ENCODE data around the gene OSBPL10.
"Not testable (repeated sequence)": the region's sequence is repeated elsewhere in the genome, so short reads cannot be mapped to it uniquely, and the experiment has no call there.

OSBPL10 gene

GRCh38 chr3:31992995-31993394 lies 11.9 kb upstream of the OSBPL10 start:
- not testable (repeated sequence) for DNase-seq

DNA sequence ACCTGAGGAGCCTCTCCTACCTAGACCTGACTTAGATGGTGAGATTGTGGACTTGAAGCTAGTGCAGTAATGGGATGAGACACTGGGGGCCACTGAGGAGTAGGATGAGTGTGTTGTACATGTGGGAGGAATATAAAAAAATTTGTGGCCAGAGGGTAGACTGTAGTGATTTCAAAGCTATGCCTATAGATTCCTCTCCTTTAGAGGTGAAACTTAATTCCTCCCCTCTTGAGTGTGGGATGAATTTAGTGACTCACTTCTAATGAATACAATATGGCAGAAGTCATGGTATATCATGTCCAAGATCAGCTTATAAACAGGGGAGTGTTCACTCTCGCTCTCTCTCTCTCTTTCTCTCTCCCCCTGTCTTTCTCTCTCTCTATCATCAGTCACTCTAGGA lies 7.2 kb upstream of the OSBPL10 start:
- no peak for DNase-seq

- no peak for DNase-seq
These were observed 4.8 kb upstream of the OSBPL10 start for GRCh38 chr3:31985831-31986230.

DNA sequence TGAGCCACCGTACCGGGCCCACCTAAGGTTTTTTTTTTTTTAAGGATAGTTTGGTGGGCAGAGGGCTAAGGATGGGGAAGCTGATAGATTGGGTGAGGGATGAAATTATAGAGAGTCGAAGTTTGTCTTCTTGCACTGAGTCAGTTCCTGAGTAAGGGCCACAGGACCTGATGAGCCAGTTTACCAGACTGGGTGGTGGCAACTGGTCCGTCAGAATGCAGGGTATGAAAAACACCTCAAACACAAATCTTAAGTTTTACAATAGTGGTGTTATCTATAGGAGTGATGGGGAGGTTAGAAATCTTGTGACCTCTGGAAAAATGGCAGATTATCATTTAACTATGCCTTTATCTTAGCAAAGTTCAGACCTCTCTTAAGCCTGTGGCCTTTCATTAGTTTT lies 3.3 kb upstream of the OSBPL10 start:
- DNase-seq, result no peak

GRCh38 chr3:31980530-31981205 lies 394 bp downstream of the OSBPL10 start:
- peak in 3 of 6 experiments; percentile 30 to 55 (median 34) for DNase-seq

DNA sequence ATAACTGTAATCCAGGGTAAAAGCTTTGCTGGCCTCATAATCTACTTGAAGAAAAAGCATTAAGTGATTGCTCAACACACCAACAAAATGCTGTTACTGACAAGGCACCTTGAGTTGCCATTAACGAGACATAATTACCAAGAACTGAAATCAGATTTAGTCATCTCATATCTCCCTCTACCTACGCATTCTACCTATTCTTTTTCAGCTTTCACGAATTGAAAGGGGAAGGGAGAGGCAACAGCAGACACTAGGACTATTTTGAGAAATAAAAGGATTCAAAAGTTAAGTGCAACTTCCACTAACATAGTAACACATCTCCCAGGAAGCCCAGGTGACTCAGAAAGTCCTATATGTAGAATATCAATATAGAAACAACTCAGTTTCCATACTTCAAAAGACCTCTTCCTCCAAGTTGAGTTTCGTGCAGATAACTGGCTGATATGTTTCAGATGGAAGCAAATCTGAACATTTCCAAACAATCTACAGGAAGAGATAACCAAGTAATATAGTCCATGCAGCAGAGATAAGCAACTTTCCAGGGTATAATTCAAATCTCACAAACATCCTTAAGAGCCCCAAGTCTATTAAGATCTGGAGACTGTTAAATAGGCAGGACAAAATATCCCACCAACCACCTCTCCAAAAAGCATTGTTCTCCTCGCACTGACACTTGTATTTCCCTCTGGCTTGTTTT lies 1.9 kb downstream of the OSBPL10 start:
- no peak for DNase-seq

- no peak for DNase-seq
These were observed 2.5 kb downstream of the OSBPL10 start for GRCh38 chr3:31978553-31978952.

DNA sequence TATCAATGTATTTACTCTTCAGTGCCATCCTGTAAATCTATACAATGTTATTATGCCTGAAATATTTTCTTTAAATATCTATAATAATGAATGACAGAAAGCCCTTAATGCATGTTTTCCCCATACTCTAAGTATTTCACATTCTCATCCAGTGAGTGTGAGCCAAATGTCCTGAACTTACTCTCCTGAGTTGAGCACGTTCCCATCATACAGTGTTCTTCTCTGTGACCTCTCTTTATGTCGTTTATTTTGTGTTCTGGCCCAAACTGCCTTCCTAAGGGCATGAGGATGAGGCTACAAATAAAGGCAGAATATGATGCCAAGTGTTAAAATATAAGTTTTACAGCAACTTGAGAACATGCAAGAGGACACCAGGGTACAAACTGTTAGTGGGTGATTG lies 3.3 kb downstream of the OSBPL10 start:
- DNase-seq, result no peak

DNA sequence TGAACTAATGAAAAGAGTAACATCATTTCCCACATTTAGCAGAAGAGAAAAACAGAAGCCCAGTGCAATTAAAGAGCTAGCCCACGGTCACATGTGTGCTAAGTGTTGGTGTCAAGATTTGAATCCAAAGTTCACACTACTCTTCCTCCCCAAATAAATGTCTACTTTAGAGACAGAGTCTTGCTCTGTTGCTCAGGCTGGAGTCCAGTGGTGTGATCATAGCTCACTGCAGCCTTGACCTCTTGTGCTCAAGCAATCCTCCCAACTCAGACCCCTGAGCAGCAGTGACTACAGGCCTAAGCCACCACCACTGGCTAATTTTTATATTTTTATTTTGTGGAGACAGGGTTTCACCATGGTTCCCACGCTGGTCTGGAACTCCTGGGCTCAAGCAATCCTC lies 4.8 kb downstream of the OSBPL10 start:
- no peak for DNase-seq

DNA sequence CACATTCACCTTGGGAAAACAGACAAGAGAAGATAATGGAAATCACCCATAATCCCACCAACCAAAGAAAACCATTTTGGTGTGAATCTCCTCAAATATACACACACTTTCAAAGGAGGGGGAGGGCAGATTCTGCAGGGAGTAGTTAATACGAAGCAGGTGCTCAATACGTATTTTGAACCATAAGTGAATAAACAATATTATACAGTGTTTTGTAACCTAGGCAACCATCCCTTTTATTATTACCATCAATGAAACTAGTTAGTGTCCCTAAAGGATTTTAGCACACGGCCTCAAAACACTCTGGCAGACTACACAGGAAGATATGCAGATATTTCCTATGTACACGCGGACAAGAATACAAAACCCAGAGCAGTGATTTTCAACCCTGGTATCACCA lies 6.1 kb downstream of the OSBPL10 start:
- DNase-seq, result no peak

- no peak for DNase-seq
These were observed 6.6 kb downstream of the OSBPL10 start for GRCh38 chr3:31974471-31974870.

- no peak for DNase-seq
These were observed 7.2 kb downstream of the OSBPL10 start for GRCh38 chr3:31973837-31974236.

DNA sequence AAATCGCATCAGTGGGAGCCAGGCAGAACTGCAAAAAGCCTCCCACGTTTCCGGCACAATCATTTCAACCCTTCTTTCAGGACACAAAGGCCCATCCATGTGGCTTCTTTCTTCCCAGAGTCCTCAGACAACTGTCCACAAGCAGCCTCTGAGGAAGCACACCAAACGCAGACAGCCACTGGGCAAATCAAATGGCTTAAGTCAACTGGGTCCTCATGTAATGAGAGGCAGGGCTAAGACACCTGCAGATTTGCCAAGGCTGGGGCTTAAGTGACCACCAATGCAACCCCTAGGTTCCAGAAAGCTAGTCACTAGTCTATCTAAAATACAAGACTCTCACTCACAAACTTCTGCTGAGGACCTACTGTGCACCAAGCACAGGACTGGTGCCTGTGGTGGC lies 8.0 kb downstream of the OSBPL10 start:
- DNase-seq, result no peak

GRCh38 chr3:31971607-31972006 lies 9.5 kb downstream of the OSBPL10 start:
- no peak for DNase-seq

- no peak for DNase-seq
These were observed 12.1 kb downstream of the OSBPL10 start for GRCh38 chr3:31968927-31969418.

DNA sequence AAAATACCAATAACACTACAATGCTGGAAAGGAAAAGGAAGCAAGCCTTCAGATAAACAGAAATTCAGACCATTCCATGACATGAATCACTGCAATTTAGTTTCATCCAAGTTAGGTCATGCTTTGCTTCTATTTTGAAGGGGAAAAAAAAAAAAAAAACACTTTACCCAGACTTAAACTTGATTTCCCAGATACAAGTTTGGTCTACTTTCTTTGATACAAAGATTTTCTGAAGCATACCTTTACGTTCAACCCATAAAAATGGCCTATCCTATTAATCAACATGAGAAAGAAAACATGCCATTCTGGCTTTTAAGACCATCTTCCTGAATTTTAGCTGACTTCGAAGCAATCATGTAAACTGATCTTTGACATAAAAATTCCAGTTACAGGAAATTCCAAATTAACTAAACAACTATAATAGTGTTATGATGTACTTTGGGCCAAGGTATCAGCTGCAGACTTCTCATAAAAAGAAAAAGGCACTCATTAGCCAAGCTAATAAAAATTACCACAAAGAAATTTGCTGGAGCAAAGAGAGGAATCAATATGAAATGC lies 12.6 kb downstream of the OSBPL10 start:
- no peak for DNase-seq

DNA sequence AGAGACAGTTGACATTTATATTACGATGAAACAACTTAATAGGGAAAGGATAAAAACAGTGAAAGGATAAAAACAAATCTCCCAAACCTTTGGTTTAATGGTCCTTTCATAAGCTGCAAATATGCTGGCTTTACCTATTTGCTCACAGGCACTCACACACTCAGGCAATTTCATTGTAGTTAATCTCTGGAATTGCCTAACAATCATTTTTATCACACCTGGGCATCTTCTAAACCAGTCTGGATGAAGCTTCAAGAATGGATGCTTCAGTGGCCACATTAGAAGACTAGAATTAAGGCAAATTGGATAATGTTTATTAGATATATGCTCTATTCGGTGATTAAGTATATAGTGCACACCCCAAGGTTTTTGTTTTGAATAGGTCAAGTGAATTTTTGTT lies 13.5 kb downstream of the OSBPL10 start:
- DNase-seq, result no peak

DNA sequence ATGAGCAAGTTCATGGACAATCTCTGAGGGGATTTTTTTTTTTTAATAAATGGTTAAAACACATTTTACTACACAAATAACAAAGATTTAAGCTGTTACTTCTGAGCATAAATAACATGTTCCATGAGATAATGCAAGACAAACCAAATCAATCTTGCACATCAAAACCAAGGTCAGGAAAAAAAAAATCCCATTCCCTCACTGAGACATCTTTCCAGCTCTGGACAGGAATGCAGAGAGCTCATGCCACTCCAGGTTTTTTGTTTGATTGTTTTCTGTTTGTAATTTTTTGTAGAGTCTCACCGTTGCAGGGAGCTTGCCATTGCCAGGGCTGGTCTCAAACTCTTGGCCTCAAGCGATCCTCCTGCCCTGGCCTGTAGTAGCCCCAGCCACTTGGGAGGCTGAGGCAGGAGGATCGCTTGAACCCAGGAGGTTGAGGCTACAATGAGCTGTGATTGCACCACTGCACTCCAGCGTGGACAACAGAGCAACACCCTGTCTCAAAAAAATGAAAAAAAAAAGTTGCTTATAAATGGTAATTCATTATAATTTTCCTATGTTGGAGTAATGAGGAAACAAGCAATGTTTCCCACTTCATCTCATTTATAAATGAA lies 14.0 kb downstream of the OSBPL10 start:
- DNase-seq, result no peak

GRCh38 chr3:31962801-31963205 lies 18.3 kb downstream of the OSBPL10 start:
- peak in 1 of 6 experiments; percentile 0 for DNase-seq

- DNase-seq, result no peak
These were observed 20.1 kb downstream of the OSBPL10 start for GRCh38 chr3:31960793-31961431.

GRCh38 chr3:31959951-31960792 lies 20.9 kb downstream of the OSBPL10 start:
- DNase-seq, result no peak

- DNase-seq, result no peak
These were observed 21.8 kb downstream of the OSBPL10 start for GRCh38 chr3:31959251-31959650.

All from stimulated activated naive CD4-positive, alpha-beta T cell (primary cell).